Measurements from ENCODE around the gene ZNRF3.

ZNRF3 gene

DNA sequence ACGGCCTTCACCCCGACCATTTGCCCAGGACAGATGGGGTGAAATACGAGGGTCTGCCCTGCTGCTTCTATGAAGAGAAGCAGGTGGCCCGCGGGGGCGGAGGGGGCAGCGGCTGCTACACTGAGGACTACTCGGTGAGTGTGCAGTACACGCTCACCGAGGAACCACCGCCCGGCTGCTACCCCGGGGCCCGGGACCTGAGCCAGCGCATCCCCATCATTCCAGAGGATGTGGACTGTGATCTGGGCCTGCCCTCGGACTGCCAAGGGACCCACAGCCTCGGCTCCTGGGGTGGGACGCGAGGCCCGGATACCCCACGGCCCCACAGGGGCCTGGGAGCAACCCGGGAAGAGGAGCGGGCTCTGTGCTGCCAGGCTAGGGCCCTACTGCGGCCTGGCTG is 167.1 kb downstream of the ZNRF3 start:
- Histone ChIP-seq H3K36me3 (ENCODE audit: control insufficient read depth in 1 of 2, insufficient read depth in 2 of 2, low read length in 2 of 2) (peaks cover 50 to 57% of the 10 kb centered on the region in 2 experiments), H3K4ac (ENCODE audit: low read depth, low read length) (no peak overlapping the region), H4K91ac (ENCODE audit: low read depth, low read length) (no peak overlapping the region), H3K9me3 (ENCODE audit: insufficient read depth, low read depth, low read length) (no peaks in the 10 kb centered on the region), H3K23ac (ENCODE audit: low read length) (no peak overlapping the region), H2AFZ (ENCODE audit: insufficient read depth, low read length, poor library complexity) (no peak overlapping the region), H3K79me2 (ENCODE audit: control insufficient read depth, insufficient read depth, low read length, poor library complexity) (no peaks in the 10 kb centered on the region), H3K9ac (ENCODE audit: low read length) (no peak overlapping the region), H4K8ac (ENCODE audit: low read depth, low read length) (no peak overlapping the region), H2AK5ac (ENCODE audit: low read length) (no peak overlapping the region), H3K18ac (ENCODE audit: low read length) (no peak overlapping the region), H3K27ac (ENCODE audit: low read depth, low read length) (no peak overlapping the region), H3K4me1 (ENCODE audit: control insufficient read depth in 1 of 2, insufficient read depth in 2 of 2, low read length in 2 of 2) (no peaks in the 10 kb centered on the region), H3K4me2 (ENCODE audit: low read length) (no peak overlapping the region), H3K4me3 (ENCODE audit: low read depth, low read length) (no peak overlapping the region), H3K14ac (ENCODE audit: low read length) (no peak overlapping the region), H4K12ac (ENCODE audit: low read depth, low read length) (no peak overlapping the region), H2BK12ac (ENCODE audit: low read length) (no peak overlapping the region), H2BK5ac (ENCODE audit: low read depth, low read length, poor library complexity) (no peak overlapping the region), H3K27me3 (ENCODE audit: insufficient read depth, low read length) (no peaks in the 10 kb centered on the region), H3K79me1 (ENCODE audit: low read length) (no peaks in the 10 kb centered on the region), H2BK120ac (ENCODE audit: insufficient read depth, low read length, poor library complexity) (no peak overlapping the region)
- no peak for DNase-seq
- WGBS (ENCODE audit: extremely low coverage, insufficient coverage, insufficient read length) = no CpG with 5 or more reads among the region's 24 CpGs

DNA sequence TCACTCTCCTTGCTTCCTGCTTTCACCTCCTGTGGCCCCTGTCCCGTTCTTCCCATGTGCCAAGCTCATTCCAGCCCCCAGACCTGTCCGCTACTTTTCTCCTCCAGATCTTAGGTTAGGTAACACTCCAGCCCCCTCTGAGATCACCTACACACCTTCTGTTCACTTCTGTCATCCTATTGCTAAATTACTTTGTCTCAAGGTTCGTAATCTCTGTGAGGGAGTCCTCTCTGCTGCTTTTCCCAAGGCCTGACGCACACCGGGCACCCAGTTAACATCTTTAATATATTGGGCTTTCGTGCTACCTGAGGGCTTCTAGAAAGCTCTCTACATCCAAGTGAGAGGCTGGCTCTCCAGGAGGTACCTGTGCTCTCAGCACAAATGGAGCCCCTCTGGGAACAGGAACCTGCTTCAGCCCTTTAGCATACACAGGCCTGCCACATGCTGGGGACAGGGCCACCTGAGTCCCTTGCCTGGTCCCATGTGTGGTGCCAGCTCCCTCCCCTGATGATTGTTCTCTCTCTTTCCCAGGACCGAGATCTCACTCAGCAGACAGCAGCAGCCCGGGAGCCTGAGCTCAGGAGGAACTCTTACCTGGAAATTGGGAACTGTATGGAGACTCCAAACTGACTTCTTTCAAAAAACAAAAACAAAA is 169.8 kb downstream of the ZNRF3 start:
- Histone ChIP-seq H3K9ac (ENCODE audit: low read length) (no peak overlapping the region), H3K9me3 (ENCODE audit: insufficient read depth, low read depth, low read length) (no peaks in the 10 kb centered on the region), H3K79me2 (ENCODE audit: control insufficient read depth, insufficient read depth, low read length, poor library complexity) (no peaks in the 10 kb centered on the region), H4K12ac (ENCODE audit: low read depth, low read length) (no peak overlapping the region), H2BK12ac (ENCODE audit: low read length) (no peak overlapping the region), H3K36me3 (ENCODE audit: control insufficient read depth in 1 of 2, insufficient read depth in 2 of 2, low read length in 2 of 2) (peaks cover 33 to 34% of the 10 kb centered on the region in 2 experiments), H4K8ac (ENCODE audit: low read depth, low read length) (no peak overlapping the region), H3K79me1 (ENCODE audit: low read length) (no peaks in the 10 kb centered on the region), H3K4ac (ENCODE audit: low read depth, low read length) (no peak overlapping the region), H3K4me1 (ENCODE audit: control insufficient read depth in 1 of 2, insufficient read depth in 2 of 2, low read length in 2 of 2) (no peaks in the 10 kb centered on the region), H3K27ac (ENCODE audit: low read depth, low read length) (no peak overlapping the region), H2BK5ac (ENCODE audit: low read depth, low read length, poor library complexity) (no peak overlapping the region), H2BK120ac (ENCODE audit: insufficient read depth, low read length, poor library complexity) (no peak overlapping the region), H2AFZ (ENCODE audit: insufficient read depth, low read length, poor library complexity) (no peak overlapping the region), H4K91ac (ENCODE audit: low read depth, low read length) (no peak overlapping the region), H3K4me3 (ENCODE audit: low read depth, low read length) (no peak overlapping the region), H3K23ac (ENCODE audit: low read length) (no peak overlapping the region), H3K27me3 (ENCODE audit: insufficient read depth, low read length) (no peaks in the 10 kb centered on the region), H3K4me2 (ENCODE audit: low read length) (no peak overlapping the region), H3K18ac (ENCODE audit: low read length) (no peak overlapping the region), H3K14ac (ENCODE audit: low read length) (no peak overlapping the region), H2AK5ac (ENCODE audit: low read length) (no peak overlapping the region)
- no peak for DNase-seq
- WGBS (ENCODE audit: extremely low coverage, insufficient coverage, insufficient read length) = no CpG with 5 or more reads among the region's 8 CpGs

DNA sequence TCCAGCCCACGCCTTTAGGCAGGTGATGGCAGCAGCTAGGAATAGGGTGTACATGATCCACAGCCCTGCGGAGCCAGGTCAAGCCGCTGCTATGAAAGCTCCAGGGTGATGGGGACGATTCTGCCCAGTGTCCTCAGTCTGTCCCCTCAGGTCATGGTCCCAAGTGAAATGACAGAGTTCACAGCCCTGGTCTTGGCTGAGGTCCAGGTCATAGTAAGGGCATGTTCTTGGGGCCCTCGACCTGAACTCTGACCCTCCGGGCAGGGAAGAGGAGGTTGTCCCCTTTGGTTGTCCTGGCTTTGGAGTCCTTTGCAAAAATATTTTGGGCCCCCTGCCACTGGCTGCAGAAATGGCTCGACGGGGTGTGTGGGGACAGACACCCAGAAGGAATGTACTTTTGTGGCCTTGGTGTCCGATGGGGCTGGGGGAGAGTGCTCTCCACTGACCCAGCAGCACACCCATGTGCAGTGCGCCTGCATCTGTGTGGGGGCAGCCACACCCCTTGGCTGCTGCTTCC is 170.9 kb downstream of the ZNRF3 start:
- Histone ChIP-seq H3K4ac (ENCODE audit: low read depth, low read length) (no peak overlapping the region), H3K4me3 (ENCODE audit: low read depth, low read length) (no peak overlapping the region), H2AK5ac (ENCODE audit: low read length) (no peak overlapping the region), H2BK5ac (ENCODE audit: low read depth, low read length, poor library complexity) (no peak overlapping the region), H3K36me3 (ENCODE audit: control insufficient read depth in 1 of 2, insufficient read depth in 2 of 2, low read length in 2 of 2) (peaks cover 22 to 23% of the 10 kb centered on the region in 2 experiments), H2BK120ac (ENCODE audit: insufficient read depth, low read length, poor library complexity) (no peak overlapping the region), H4K8ac (ENCODE audit: low read depth, low read length) (no peak overlapping the region), H3K18ac (ENCODE audit: low read length) (no peak overlapping the region), H3K79me2 (ENCODE audit: control insufficient read depth, insufficient read depth, low read length, poor library complexity) (no peaks in the 10 kb centered on the region), H3K9ac (ENCODE audit: low read length) (no peak overlapping the region), H3K27ac (ENCODE audit: low read depth, low read length) (no peak overlapping the region), H3K23ac (ENCODE audit: low read length) (no peak overlapping the region), H3K4me1 (ENCODE audit: control insufficient read depth in 1 of 2, insufficient read depth in 2 of 2, low read length in 2 of 2) (no peaks in the 10 kb centered on the region), H3K14ac (ENCODE audit: low read length) (no peak overlapping the region), H2AFZ (ENCODE audit: insufficient read depth, low read length, poor library complexity) (no peak overlapping the region), H3K27me3 (ENCODE audit: insufficient read depth, low read length) (no peaks in the 10 kb centered on the region), H3K79me1 (ENCODE audit: low read length) (no peaks in the 10 kb centered on the region), H3K4me2 (ENCODE audit: low read length) (no peak overlapping the region), H4K12ac (ENCODE audit: low read depth, low read length) (no peak overlapping the region), H3K9me3 (ENCODE audit: insufficient read depth, low read depth, low read length) (no peaks in the 10 kb centered on the region), H2BK12ac (ENCODE audit: low read length) (no peak overlapping the region), H4K91ac (ENCODE audit: low read depth, low read length) (no peak overlapping the region)
- WGBS (ENCODE audit: extremely low coverage, insufficient coverage, insufficient read length) = no CpG with 5 or more reads among the region's 10 CpGs
- no peak for DNase-seq

DNA sequence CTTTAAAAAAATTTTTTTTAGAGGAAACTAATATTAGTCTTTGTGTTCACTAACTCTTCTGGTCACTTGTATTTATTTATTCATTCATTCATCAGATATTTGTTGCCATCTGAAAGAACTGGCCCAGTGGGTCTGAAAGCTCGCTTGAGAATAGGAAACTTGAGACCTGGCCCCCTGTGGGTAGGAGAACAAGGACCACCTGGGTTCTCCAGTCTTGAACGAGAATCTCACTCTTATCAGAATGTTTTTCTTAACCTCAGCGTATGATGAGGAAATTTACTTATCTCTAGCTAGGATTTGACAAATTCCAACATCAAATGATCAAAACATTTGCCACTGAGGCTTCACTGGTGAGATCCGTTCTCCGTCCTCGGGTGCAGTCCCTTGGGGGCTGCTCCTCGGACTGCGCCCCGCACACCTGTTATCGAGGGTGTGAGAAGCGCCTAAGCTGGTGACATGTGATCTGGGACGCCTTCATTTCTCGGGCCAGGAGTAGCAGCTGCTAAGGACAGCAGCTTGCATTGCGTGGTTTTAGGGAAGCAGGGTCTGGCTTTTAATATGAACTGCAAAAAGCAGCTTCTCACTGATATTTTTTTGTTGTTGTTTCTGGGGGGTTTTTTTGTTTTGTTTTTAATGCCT is 171.9 kb downstream of the ZNRF3 start:
- H3K27me3 ChIP-seq (ENCODE audit: insufficient read depth, low read length) = no peaks in the 10 kb centered on the region
- no CpG with 5 or more reads among the region's 14 CpGs for WGBS (ENCODE audit: extremely low coverage, insufficient coverage, insufficient read length)
- no peak overlapping the region for H4K91ac ChIP-seq (ENCODE audit: low read depth, low read length)
- no peak overlapping the region for H3K4me2 ChIP-seq (ENCODE audit: low read length)
- no peaks in the 10 kb centered on the region for H3K79me1 ChIP-seq (ENCODE audit: low read length)
- no peaks in the 10 kb centered on the region for H3K4me1 ChIP-seq (ENCODE audit: control insufficient read depth in 1 of 2, insufficient read depth in 2 of 2, low read length in 2 of 2)
- no peak overlapping the region for H4K8ac ChIP-seq (ENCODE audit: low read depth, low read length)
- no peak overlapping the region for H3K27ac ChIP-seq (ENCODE audit: low read depth, low read length)
- H4K12ac ChIP-seq (ENCODE audit: low read depth, low read length) = no peak overlapping the region
- no peak overlapping the region for H2AFZ ChIP-seq (ENCODE audit: insufficient read depth, low read length, poor library complexity)
- H3K14ac ChIP-seq (ENCODE audit: low read length) = no peak overlapping the region
- H2BK5ac ChIP-seq (ENCODE audit: low read depth, low read length, poor library complexity) = no peak overlapping the region
- H3K23ac ChIP-seq (ENCODE audit: low read length) = no peak overlapping the region
- H3K9ac ChIP-seq (ENCODE audit: low read length) = no peak overlapping the region
- no peak overlapping the region for H2BK12ac ChIP-seq (ENCODE audit: low read length)
- peaks cover 1% of the 10 kb centered on the region for H3K9me3 ChIP-seq (ENCODE audit: insufficient read depth, low read depth, low read length)
- H3K36me3 ChIP-seq (ENCODE audit: control insufficient read depth in 1 of 2, insufficient read depth in 2 of 2, low read length in 2 of 2) = peaks cover 12 to 13% of the 10 kb centered on the region in 2 experiments
- H2BK120ac ChIP-seq (ENCODE audit: insufficient read depth, low read length, poor library complexity) = no peak overlapping the region
- H3K4me3 ChIP-seq (ENCODE audit: low read depth, low read length) = no peak overlapping the region
- no peak for DNase-seq
- H3K18ac ChIP-seq (ENCODE audit: low read length) = no peak overlapping the region
- no peaks in the 10 kb centered on the region for H3K79me2 ChIP-seq (ENCODE audit: control insufficient read depth, insufficient read depth, low read length, poor library complexity)
- no peak overlapping the region for H3K4ac ChIP-seq (ENCODE audit: low read depth, low read length)
- no peak overlapping the region for H2AK5ac ChIP-seq (ENCODE audit: low read length)
